ENCODE data around the gene NDE1.

GRCh38 chr16:15737140-15737644 lies 87.1 kb downstream of the NDE1 start:
- no peak for TF ChIP-seq GATA2 (IDR thresholded peaks at IDR 0.05; ENCODE audit: low read depth, low read length)
- no peak for TF ChIP-seq GATA3 (IDR thresholded peaks at IDR 0.05; ENCODE audit: low read depth, low read length)
